Left kidney (tissue), 2 donors: ENCODE data around the gene DLK1. TPM values are rescaled to one million over a fixed set of nuclear protein-coding genes. Genes with fewer than 3 reads are reported as not detected.

Source experiments
- DNase-seq: peaks from one replicate; pipeline ENCODE4 v3.0.0-alpha.2; 2013
- polyA plus RNA-seq: library from polyadenylated mRNA; unstranded; fragments of 120-200 nt; gene quantifications from one replicate; pipeline ENCODE4 v1.2.1, GENCODE V29; 2013; ENCODE audit not compliant: insufficient read length

The DLK1 gene
- polyA plus RNA-seq, 1 donor, result 10.8 TPM

GRCh38 chr14:100755649-100756048 lies 29.0 kb downstream of the DLK1 start:
- DNase-seq, result no peak

GRCh38 chr14:100761481-100761880 lies 34.8 kb downstream of the DLK1 start:
- no peak for DNase-seq

GRCh38 chr14:100762089-100762515 lies 35.4 kb downstream of the DLK1 start:
- DNase-seq, result no peak

GRCh38 chr14:100762901-100763300 lies 36.2 kb downstream of the DLK1 start:
- DNase-seq, result no peak

GRCh38 chr14:100764471-100765115 lies 37.9 kb downstream of the DLK1 start:
- no peak for DNase-seq

- DNase-seq, result no peak
These were observed 38.6 kb downstream of the DLK1 start for GRCh38 chr14:100765296-100765695.

GRCh38 chr14:100765991-100766390 lies 39.3 kb downstream of the DLK1 start:
- no peak for DNase-seq

- no peak for DNase-seq
These were observed 40.5 kb downstream of the DLK1 start for GRCh38 chr14:100767003-100767787.

GRCh38 chr14:100767788-100768536 lies 41.3 kb downstream of the DLK1 start:
- no peak for DNase-seq

GRCh38 chr14:100769035-100769939 lies 42.6 kb downstream of the DLK1 start:
- DNase-seq, result no peak

GRCh38 chr14:100770046-100770445 lies 43.4 kb downstream of the DLK1 start:
- no peak for DNase-seq

- DNase-seq, result no peak
These were observed 44.0 kb downstream of the DLK1 start for GRCh38 chr14:100770605-100771120.

GRCh38 chr14:100771121-100771800 lies 44.6 kb downstream of the DLK1 start:
- no peak for DNase-seq

GRCh38 chr14:100772607-100773165 lies 46.0 kb downstream of the DLK1 start:
- no peak for DNase-seq

GRCh38 chr14:100773331-100774163 lies 46.9 kb downstream of the DLK1 start:
- DNase-seq, result no peak

- no peak for DNase-seq
These were observed 47.5 kb downstream of the DLK1 start for GRCh38 chr14:100774164-100774537.

GRCh38 chr14:100775351-100775830 lies 48.7 kb downstream of the DLK1 start:
- no peak for DNase-seq

- no peak for DNase-seq
These were observed 49.3 kb downstream of the DLK1 start for GRCh38 chr14:100775831-100776591.
